NCI-H1105 (cell line): ENCODE measurements around the gene CALML4.
"Not testable (repeated sequence)": the region's sequence is repeated elsewhere in the genome, so short reads cannot be mapped to it uniquely, and the experiment has no call there.

ENCODE experiments used
- DNase-seq: peaks from one replicate; lab custom pipeline; 2025; lab: John Stamatoyannopoulos, UW

Gene CALML4, protein sequence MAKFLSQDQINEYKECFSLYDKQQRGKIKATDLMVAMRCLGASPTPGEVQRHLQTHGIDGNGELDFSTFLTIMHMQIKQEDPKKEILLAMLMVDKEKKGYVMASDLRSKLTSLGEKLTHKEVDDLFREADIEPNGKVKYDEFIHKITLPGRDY

DNA sequence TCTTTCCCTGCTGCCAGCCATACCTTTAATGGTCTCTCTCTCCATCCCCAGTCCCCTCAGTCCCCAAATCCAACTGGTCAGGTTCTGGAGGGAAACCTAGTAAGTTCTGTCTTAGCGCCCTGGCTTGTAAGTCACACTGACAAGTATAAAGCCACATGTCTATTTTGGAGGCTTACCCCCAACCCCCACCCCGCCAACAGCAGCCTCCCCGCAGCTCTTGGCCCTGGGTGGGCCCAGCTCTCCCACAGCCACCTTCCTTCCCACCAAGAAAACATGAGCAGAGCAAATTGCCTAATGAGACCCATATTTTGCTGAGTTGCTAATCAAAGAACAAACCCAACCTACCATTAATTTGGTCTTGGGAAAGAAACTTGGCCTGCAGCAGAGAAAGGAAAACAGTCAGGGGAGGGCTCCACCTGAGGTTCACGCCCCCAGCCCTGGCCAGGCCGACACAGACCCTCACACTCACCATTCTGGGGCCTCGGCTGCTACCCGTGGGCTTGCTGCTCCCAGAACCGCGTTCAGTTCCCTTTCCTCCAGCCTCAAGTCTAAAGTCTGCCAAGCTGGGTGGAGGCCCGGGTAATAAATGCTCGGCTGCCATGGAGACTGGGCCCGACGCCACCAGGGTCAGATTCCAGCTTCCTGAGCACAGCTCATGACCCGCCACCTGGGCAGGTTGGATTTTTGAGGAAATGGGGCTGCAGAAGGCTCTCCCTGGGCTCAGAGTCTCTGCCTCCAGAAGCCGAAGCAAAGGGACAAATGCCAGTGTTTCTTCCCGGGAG lies at the start of gene CALML4:
Gene CALML4 (minus strand): TSS at position 557 of the 782 bp plus-strand sequence. CDS start 85 bp downstream, at position 472.
- peak; percentile 65 for DNase-seq

DNA sequence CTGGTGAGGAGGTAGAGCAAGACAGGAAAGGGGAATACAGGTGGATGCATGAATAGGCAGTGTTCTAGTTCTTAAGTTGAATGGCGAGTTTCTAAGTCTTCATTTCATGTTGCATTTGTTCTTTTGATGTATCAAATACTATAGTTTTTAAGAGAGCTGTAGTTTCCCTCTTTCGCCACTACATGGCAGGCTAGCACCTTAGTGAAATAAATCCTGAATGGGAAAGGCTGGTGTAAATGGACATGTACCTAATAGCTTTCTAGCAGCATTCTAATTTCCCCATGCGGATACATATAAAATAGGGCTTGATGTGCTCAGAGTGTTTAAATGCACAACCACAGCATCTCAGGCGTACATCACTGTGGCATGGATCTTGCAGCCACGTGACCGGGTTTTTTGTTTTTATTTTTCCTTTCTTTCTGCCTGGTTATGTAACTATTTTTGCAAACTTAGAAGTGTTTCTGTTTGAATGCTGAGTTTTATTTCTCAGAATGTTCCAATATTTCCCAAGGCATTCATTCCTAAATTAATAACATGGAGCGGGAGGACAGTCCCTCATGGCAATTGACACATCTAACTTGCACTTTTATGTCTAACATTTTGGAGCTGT lies 47.9 kb upstream of the CALML4 start:
- DNase-seq: peak; percentile 70

DNA sequence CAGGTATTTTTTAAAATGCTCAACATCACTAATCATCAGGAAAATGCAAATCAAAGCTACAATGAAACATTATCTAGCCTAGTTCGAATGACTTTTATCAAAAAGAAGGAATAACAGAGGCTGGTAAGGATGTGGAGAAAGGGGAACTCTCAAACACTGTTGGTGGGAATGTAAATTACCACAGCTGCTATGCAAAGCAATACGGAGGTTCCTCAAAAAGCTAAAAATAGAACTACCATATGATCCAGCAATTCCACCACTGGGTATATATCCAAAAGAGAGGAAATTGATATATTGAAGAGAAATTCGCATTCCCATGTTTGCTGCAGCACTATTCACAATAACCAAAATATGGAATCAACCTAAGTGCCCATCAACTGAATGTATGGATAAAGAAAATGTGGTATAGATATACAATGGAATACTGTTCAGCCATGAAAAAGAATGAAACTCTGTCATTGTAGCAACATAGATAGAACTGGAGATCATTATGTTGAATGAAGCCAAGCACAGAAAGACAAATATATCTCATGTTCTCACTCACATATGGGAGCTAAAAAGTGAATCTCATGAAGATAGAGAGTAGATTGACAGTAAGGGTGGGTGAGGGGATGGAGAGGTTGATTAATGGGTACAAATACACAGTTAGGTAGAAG lies 44.1 kb upstream of the CALML4 start:
- DNase-seq: no peak

DNA sequence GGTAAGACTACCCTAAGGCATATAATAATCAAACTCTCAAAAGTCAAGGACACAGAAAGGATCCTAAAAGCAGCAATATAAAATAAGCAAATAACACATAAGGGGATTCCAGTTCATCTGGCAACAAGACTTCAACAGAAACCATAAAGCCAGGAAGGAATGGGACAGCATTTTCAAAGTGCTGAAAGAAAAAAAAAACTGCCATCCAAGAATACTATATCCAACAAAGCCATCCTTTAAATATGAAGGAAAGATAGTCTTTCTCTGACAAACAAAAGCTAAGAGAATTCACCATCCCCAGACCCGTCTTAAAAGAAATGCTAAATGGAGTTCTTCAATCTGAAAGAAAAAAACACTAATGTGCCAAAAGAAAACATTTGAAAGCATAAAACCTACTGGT lies 39.1 kb upstream of the CALML4 start:
- DNase-seq: no peak

DNA sequence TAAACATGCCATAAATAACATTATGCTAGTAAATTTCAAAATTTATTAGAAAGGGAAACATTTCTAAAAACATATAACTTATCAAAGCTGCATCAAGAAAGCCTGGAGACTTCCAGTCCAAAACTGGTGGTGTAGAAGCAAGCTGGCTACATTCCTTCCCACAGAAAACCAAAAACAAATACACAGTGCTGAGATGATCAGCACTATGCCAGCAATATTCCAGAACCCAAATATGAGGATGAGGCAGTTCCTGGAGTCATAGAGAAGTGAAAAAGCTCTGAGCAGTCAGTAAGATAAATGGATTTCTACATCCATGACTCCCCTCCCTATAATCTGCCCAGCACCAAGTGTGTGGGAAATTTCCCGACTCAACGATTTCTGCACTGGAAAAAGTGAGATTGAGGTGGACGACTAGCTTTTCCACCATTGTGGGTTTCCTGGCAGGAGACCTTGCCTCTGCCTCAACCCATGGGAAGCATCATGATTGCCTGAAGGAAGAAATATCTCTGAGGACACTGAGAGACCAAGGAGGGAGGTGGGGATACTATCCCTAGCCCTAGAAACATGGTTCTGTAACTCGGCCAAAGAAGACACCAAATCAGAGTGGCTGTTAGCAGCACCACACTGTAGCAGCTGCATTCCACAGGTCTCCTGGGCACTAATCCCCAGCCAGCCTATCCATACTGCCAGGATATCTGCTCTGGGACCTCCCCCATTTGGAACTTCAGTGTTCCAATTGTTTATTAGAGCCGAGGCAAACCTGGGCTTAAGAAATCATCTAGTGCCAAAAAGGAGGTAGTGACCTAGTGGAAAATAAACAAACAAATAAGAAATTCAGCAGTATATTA lies 36.2 kb upstream of the CALML4 start:
- no peak for DNase-seq

DNA sequence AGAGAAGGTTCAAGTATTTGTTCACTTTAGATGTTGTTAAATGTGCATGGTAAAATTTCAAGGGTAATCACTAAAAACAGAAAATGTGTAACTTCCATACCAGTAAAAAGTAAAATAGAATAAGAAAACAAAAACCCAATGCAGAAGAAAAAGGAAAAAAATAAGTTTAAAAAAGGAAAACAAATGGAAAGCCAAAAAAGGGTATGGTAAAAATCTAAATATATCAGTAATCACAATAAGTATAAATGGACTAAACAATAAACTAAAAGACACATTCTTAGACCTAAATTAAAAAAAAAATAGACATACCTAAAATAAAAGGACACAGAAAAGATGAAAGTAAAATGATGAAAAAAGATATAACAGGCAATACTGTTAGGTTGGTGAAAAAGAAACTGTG lies 33.9 kb upstream of the CALML4 start:
- DNase-seq: no peak

DNA sequence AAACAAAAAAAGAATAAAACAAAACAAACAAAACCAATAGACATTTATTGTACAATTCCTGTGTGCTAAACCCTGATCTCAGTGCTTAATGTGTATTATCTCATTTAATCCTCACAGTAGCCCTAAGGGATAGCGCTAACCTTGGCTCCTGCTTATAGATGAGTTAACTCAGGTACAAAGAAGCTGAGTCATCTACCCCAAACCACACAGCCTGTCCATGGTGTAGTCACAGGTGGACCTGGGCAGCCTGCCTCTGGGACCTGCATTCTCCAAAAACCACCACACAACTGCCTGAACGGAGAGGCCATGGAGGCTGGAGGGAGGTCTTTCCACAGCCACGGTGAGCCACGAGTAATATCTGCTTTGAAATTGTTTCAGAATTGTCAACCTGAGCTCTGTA lies 29.9 kb upstream of the CALML4 start:
- DNase-seq: no peak

DNA sequence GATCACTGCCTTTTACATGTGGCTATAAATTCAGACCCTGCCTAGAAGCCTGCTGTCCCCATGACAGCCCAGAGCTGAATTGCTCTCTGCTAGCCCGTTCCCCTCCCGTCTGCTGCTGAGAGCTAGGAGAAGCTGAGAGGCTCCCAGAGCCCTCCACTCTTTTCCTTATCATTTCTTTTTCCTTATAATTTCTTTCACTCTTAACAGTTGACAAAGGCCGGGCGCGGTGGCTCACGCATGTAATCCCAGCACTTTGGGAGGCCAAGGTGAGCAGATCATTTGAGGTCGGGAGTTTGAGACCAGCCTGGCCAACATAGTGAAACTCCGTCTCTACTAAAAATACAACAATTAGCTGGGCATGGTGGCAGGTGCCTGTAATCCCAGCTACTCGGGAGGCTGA lies 29.4 kb upstream of the CALML4 start:
- DNase-seq: not testable (repeated sequence)

DNA sequence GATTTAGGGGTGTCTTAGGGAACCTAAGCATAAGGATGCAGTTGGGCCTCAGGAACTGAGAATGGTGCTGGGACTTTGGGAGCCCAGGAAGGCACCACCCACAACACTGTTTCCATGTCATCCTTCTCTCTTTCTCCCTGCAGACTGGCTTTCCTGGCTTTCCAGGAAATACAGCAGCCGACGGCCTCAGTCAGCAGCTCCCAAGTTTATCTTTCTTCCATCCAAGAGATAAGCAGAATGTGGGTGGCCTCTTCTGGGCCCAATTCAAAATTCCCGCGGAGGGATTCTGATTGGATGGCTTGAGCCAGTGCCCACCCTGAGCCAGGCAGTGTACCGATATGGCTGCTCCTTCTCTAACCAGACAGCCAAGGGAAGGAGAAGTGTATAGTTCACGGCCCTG lies 28.9 kb upstream of the CALML4 start:
- no peak for DNase-seq

DNA sequence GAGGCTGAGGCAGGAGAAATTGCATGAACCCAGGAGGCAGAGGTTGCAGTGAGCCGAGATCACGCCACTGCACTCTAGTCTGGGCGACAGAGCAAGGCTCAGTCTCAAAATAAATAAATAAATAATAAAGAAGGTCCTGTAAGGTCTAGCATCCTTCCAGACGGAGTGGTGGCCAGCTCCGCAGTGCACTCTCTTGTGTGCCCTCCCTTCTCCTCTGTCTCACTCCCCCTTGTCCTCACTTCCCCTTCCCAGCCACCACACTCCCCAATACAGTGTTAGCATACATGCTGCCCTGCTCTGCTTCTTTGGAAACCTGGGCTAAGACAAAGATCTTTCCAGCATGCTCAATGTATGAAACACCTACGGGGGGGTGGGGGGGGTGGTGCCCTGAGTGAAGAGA lies 27.8 kb upstream of the CALML4 start:
- DNase-seq: no peak

DNA sequence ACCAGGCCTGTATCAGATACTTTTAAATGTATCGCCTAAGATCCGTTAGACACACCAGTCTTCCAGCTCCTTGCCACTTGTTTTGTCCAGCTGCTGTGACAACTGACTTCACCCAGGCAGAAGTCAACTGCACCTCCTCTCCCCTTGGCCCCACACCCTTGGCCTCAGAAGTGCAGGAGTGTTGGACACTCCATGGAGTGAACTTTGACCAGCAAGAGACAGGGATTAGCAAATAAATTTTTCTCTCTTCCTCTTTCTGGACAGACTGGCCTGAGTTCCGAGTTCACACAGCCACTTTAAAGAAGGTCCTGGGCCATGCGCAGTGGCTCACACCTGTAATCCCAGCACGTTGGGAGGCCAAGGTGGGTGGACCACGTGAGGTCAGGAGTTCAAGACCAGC lies 27.3 kb upstream of the CALML4 start:
- no peak for DNase-seq

DNA sequence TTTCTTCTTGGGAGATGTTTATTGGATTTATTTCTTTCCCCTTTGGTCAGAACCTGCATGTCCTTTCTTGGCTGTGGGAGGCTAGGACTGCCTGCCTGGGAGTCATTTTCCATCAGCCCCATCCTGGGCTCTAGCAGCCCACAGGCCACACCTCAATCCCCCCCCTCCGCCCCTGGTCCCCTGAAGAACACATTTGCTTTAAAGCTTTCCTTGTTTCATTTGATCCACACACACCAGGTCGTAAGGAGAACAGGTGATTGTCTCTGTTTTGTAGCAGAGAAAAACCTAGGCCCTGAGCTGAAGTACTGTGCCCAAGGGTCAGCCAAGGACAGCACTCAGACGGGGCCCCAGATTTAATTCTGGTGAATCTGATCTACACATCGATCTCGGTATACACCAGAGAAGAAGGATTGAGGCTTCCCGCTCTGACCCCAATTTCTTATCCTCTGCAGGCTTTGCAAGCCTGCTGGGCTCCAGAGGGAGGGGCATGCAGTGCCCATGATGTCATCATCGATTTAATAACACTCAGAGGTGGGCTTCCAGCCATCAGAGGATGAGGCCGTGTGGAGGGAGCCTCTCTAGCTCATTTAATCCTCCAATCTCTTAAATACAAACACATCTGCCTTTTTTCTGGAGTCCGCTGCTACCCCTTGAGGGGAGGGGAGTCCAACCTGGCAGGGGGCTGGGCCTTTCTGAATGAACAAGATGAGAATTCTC lies 26.1 kb upstream of the CALML4 start:
- no peak for DNase-seq

DNA sequence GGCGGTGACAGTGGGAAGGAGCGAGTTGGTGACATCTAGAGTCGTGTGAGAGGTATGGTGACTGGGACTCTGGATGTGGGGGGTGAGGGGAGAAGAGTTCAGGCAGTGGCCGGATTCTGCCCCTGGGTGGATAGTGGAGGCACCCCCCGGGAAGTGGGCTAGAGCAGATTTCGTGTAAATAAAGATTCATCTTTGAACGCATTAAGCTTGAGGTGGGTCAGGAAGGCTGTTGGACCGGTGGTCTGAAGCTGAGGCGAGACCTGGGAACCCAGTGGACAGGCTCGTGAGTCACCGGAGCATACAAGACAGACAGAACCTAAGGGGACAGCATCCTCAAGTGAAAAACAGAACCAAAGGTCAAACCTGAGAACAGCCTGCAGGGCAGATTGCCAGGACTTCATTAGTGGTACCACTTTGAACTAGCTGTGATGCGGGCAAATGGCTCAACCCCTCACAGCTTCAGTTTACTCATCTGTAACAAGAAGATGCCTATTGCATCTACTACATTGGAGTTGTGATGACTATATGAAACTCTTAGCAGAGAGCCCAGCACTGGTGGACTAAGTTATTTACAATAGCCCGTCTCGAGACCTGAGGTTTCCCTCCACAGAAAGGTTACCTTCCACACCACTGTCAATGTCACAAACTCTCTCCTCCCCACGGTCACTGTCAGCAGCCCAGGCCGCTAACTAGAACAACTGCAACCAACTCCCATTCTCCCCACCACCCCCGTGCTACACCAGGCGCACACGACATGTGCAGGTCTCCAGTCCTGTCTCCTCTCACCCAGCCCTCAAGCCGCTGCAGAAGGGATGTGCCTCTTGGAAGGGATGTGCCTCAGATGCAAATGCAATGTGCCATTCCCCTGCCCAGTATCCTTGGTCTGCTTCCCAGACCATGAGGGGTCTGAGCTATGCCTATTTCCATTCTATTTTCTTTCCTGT lies 25.3 kb upstream of the CALML4 start:
- no peak for DNase-seq

DNA sequence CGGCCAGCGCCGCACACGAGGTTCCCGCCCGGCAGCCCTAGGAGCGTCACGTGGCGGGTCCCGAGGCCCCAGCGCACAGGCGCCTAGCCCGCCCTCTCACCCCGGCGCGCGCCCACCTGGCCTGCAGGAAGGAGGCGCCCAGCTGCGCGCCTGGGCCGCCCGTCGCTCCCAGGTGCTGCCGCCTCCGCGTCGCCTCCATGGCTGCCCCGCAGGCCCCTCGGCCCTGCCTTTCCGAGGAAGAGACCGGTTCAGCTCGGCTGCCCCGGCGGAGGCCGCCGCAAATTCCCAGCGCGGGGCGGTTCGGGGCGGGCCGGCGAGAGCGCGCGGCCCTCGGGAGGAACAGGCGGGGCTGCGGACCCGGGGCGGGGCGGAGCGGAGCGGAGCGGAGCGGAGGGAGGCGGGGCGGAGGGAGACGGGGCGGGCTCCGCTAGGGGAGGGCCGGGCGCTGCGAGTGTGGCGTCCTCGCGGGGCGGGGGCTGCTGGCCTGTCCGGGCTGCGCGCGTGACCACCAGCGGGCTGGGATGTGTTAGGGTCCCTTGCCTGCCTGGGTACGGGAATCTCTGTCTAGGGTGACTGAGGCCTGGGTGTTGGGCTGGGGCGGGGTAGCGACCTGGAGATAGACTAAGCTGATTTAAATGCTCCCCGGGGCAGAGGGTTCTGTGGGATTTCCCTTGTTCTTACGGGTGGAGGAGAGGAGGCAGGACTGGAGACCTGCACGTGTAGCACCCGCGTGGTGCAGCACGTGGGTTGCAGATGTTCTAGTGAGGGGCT lies 24.4 kb upstream of the CALML4 start, which contains the start of gene CLN6:
Gene CLN6 (minus strand): TSS at position 343 of the 771 bp plus-strand sequence. CDS start 144 bp downstream, at position 199.
- DNase-seq: peak; percentile 81

DNA sequence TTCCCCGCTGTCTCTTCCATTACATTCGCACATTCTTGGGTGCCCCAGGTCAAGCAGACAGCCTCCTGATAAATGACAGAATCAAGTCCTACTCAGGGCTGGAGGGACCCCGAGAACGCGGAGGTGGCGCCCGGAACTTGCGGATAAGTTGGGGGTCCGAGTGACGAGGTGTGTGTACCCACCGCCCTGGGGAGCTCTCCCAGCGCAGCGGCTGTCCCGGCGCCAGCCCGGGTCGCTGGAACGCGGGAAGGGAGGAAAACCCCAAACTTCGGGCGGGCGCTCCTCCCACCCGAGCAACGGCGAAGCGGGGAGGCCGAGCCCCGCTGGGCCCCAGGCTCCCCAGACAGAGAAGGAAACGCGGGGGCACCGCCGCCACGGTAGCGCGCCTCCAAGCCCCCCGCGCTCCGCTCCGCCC lies 23.8 kb upstream of the CALML4 start:
- no peak for DNase-seq

DNA sequence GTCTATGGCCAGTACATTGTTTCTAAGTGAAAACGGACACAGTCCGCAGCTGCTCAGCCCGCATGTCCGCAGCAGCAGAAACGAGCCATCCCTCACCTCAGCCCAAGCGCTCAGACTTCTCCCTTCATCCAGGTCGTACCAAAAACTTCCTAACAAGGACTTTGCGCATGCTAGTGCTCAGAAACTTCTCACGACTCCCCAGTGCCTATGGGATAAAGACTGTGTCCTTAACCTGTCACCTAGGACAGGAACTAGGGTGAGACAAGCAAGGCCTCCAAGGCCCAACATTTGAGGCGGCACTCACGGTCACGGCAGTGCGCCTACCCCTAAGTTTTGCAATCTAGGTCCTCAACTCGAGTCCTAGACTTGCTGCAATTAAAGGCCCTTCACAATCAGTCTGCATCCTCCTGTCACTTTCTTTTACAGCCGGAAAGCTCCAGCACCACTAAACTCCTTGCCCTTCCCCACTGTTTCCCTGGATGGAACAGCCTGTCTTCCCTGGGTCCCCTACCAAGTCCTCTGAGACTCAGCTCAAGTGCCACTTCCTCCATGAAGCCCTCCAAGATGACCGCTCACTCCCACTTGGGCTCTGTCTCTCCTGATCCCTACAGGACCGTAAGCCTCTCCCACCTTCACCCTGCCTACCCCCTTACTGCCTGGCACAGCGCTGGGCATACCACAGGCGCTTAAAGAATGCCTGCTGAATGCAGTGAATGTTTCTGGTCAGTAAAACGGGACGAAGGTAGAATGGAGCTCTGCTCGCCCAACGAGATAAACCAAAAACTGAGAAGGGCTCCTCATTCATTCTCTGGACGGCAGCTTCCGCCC lies 23.2 kb upstream of the CALML4 start:
- DNase-seq: no peak

DNA sequence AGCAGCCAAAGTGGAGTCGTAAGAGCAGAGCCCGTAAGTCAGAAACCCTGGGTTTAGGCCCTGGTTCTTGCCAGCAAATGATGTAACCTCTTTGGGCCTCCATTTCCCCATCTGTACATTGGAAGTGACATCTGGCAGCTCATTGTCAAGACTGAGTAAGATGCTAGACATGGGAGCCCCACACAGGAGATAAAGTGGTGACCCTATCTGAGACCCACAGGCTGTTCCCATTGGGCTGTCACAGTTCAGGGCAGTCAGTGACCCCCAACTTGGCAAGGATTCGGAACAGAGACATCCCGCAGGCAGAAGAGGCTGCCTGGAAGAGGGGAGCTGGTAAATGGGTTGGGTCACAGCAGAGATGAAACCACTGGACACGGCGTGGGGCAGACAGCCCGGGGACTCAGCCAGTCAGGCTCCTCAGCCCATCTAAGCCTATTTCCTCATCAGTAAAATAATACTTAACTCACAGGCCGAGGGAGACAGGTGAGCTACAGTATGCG lies 22.6 kb upstream of the CALML4 start:
- DNase-seq: no peak

DNA sequence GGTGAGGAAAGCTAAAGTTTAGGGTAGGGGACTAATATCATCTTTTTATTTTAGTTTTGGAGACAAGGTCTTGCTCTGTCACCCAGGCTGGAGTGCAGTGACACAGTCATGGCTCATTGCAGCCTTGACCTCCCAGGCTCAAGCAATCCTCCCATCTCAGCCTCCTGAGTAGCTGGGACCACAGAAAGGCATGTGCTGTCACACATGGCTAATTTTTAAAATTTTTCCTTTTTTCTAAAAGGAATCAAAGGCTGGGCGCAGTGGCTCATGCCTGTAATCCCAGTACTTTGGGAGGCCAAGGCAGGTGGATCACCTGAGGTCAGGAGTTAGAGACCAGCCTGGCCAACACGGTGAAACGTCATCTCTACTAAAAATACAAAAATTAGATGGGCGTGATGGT lies 20.3 kb upstream of the CALML4 start:
- DNase-seq: not testable (repeated sequence)
